Peyer's patch (tissue), 4 donors: ENCODE data around the gene REG3A. TPM values are rescaled to one million over a fixed set of nuclear protein-coding genes. Genes with fewer than 3 reads are reported as not detected.

Experiments used
- DNase-seq, 3 donors: peaks; one replicate each; pipeline ENCODE4 v3.0.0-alpha.2; 2017 to 2019
- H3K27ac ChIP-seq, 4 donors: fragments of 200-600 bp; sonication (generic); one replicate each; pipeline ENCODE4 v1.5.1; 2016 to 2019
- H3K27me3 ChIP-seq, 2 donors: fragments of 200-600 bp; sonication (generic); one replicate each; pipeline ENCODE4 v1.5.1; 2019
- H3K36me3 ChIP-seq, 3 donors: fragments of 200-600 bp; sonication (generic); one replicate each; pipeline ENCODE4 v1.5.1; 2016 to 2019
- H3K4me1 ChIP-seq, 4 donors: fragments of 200-600 bp; sonication (generic); one replicate each; pipeline ENCODE4 v1.5.1; 2016 to 2019
- H3K4me3 ChIP-seq, 4 donors: fragments of 200-600 bp; sonication (generic); 1 replicate in 3 of 4; 2 replicates in 1 of 4; pipeline ENCODE4 v1.5.1; 2016 to 2019; ENCODE audit warnings: mild to moderate bottlenecking in 1 of 4
- H3K9me3 ChIP-seq, 4 donors: fragments of 200-600 bp; sonication (generic); one replicate each; pipeline ENCODE4 v1.5.1; 2016 to 2019; ENCODE audit warnings: mild to moderate bottlenecking in 1 of 4
- CTCF ChIP-seq, 6 experiments: fragments of 450-650 bp in 4 of 6; fragments of 200-600 bp in 2 of 6; sonication (generic) in 1 of 6; IDR thresholded peaks; one replicate each; pipeline ENCODE4 v1.5.1; 2017 to 2019; ENCODE audit warnings: antibody characterized with exemption in 6 of 6, mild to moderate bottlenecking in 3 of 6, moderate library complexity in 1 of 6
- POLR2A ChIP-seq, 2 donors: fragments of 450-650 bp; IDR thresholded peaks; one replicate each; pipeline ENCODE4 v1.5.1; 2017; ENCODE audit warnings: antibody characterized with exemption in 2 of 2, mild to moderate bottlenecking in 2 of 2, moderate library complexity in 2 of 2
- total RNA-seq, 4 donors: library from RNA; depleted of rRNA; stranded (reverse); fragments of >200 nt; gene quantifications; one replicate each; pipeline ENCODE4 v1.1.0, GENCODE V29; 2016

The REG3A gene
- total RNA-seq, 4 donors from 2014 or later, result 834 to 4,130 (median 1,258) TPM

- H3K27me3 ChIP-seq, result no peaks in the 10 kb centered on the region
- TF ChIP-seq CTCF (IDR thresholded peaks at IDR 0.05) (peak in 2 of 6 experiments; percentile 26 to 38), POLR2A (IDR thresholded peaks at IDR 0.05) (no peak)
- no peak overlapping the region for H3K27ac ChIP-seq
- H3K4me1 ChIP-seq, result no peaks in the 10 kb centered on the region
- no peaks in the 10 kb centered on the region for H3K36me3 ChIP-seq
- no peak overlapping the region for H3K4me3 ChIP-seq
- H3K9me3 ChIP-seq, result no peaks in the 10 kb centered on the region
- no peak for DNase-seq
These were observed 27.9 kb downstream of the REG3A start for GRCh38 chr2:79131687-79132086.

- Histone ChIP-seq H3K27me3 (no peaks in the 10 kb centered on the region), H3K4me3 (no peak overlapping the region), H3K9me3 (no peaks in the 10 kb centered on the region), H3K4me1 (no peaks in the 10 kb centered on the region), H3K27ac (no peak overlapping the region), H3K36me3 (no peaks in the 10 kb centered on the region)
- DNase-seq, result no peak
- TF ChIP-seq CTCF (IDR thresholded peaks at IDR 0.05) (no peak), POLR2A (IDR thresholded peaks at IDR 0.05) (no peak)
These were observed 29.7 kb downstream of the REG3A start for GRCh38 chr2:79129804-79130203.

- Histone ChIP-seq H3K36me3 (no peaks in the 10 kb centered on the region), H3K27ac (no peak overlapping the region), H3K9me3 (no peaks in the 10 kb centered on the region), H3K4me3 (no peak overlapping the region), H3K27me3 (no peaks in the 10 kb centered on the region), H3K4me1 (no peaks in the 10 kb centered on the region)
- TF ChIP-seq POLR2A (IDR thresholded peaks at IDR 0.05), result no peak
- TF ChIP-seq CTCF (IDR thresholded peaks at IDR 0.05), result no peak
- DNase-seq, result no peak
These were observed 30.3 kb downstream of the REG3A start for GRCh38 chr2:79129260-79129659.

GRCh38 chr2:79128406-79128805, 31.1 kb downstream of the REG3A start:
- H3K4me3 ChIP-seq, result no peak overlapping the region
- no peak for DNase-seq
- no peaks in the 10 kb centered on the region for H3K4me1 ChIP-seq
- TF ChIP-seq CTCF (IDR thresholded peaks at IDR 0.05) (no peak), POLR2A (IDR thresholded peaks at IDR 0.05) (no peak)
- H3K27me3 ChIP-seq, result no peaks in the 10 kb centered on the region
- H3K36me3 ChIP-seq, result no peaks in the 10 kb centered on the region
- no peak overlapping the region for H3K27ac ChIP-seq
- no peaks in the 10 kb centered on the region for H3K9me3 ChIP-seq

- Histone ChIP-seq H3K27me3 (no peaks in the 10 kb centered on the region), H3K4me3 (no peak overlapping the region), H3K9me3 (no peaks in the 10 kb centered on the region), H3K27ac (no peak overlapping the region), H3K4me1 (no peaks in the 10 kb centered on the region), H3K36me3 (no peaks in the 10 kb centered on the region)
- DNase-seq, result no peak
- TF ChIP-seq CTCF (IDR thresholded peaks at IDR 0.05), result no peak
- no peak for TF ChIP-seq POLR2A (IDR thresholded peaks at IDR 0.05)
These were observed 33.9 kb downstream of the REG3A start for GRCh38 chr2:79125721-79125985.
